PC-9 (cell line): ENCODE measurements around the gene RPTOR. TPM values are rescaled to one million over a fixed set of nuclear protein-coding genes. Genes with fewer than 3 reads are reported as not detected.

Experiments used
- BruUV-seq: library from RNA; stranded (reverse); fragments of 400-500 nt; replicated peaks from 2 replicates; lab custom pipeline; 2021; lab: Mats Ljungman, UMichigan
- CTCF ChIA-PET: fragments of 300-600 bp; sonication (Branson Sonifier 250); formaldehyde crosslinking; loops from one replicate; lab custom pipeline; 2022; ENCODE audit warnings: antibody characterized with exemption; lab: Charles Lee
- POLR2A ChIA-PET: fragments of 300-600 bp; sonication (Branson Sonifier 250); formaldehyde crosslinking; loops from one replicate; lab custom pipeline; 2022; ENCODE audit warnings: antibody characterized with exemption; ENCODE audit not compliant: unreplicated experiment; lab: Charles Lee
- DNase-seq, 2 experiments: peaks; one replicate each; pipeline versions ENCODE4 v3.0.0 to v3.0.0-alpha.2; 2015 to 2022; ENCODE audit warnings: mixed read lengths in 1 of 2
- H2AFZ ChIP-seq: fragments of 200-600 bp; sonication (generic); 2 replicates; pipeline ENCODE4 v1.8.1; 2017; ENCODE audit warnings: antibody characterized with exemption
- H3F3A ChIP-seq: fragments of 200-600 bp; sonication (generic); 2 replicates; pipeline ENCODE4 v1.8.1; 2017; ENCODE audit warnings: antibody characterized with exemption, mild to moderate bottlenecking, low read depth; ENCODE audit not compliant: insufficient read depth
- H3K27ac ChIP-seq: fragments of 200-600 bp; sonication (generic); 2 replicates; pipeline ENCODE4 v1.6.1; 2016; ENCODE audit warnings: mixed run types
- H3K27me3 ChIP-seq: fragments of 200-600 bp; sonication (generic); 2 replicates; pipeline ENCODE4 v1.6.1; 2016; ENCODE audit warnings: low read depth, mixed run types; ENCODE audit not compliant: insufficient read depth
- H3K36me3 ChIP-seq: fragments of 200-600 bp; sonication (generic); 2 replicates; pipeline ENCODE4 v1.6.1; 2016; ENCODE audit warnings: low read depth, mixed run types
- H3K4me1 ChIP-seq: fragments of 200-600 bp; sonication (generic); replicated peaks from 2 replicates; pipeline ENCODE4 v1.6.1; 2016; ENCODE audit warnings: mixed run types; ENCODE audit not compliant: insufficient read depth
- H3K4me2 ChIP-seq: fragments of 200-600 bp; sonication (generic); 2 replicates; pipeline ENCODE4 v1.6.1; 2017; ENCODE audit warnings: mixed run types
- H3K4me3 ChIP-seq: fragments of 200-600 bp; sonication (generic); 2 replicates; pipeline ENCODE4 v1.6.1; 2016; ENCODE audit warnings: mixed run types
- H3K79me2 ChIP-seq: fragments of 200-600 bp; sonication (generic); 2 replicates; pipeline ENCODE4 v1.6.1; 2017; ENCODE audit warnings: low read depth, mixed run types
- H3K9me2 ChIP-seq: fragments of 200-600 bp; sonication (generic); 2 replicates; pipeline ENCODE4 v1.8.1; 2017; ENCODE audit warnings: mild to moderate bottlenecking; ENCODE audit not compliant: insufficient read depth
- H3K9me3 ChIP-seq: fragments of 200-600 bp; sonication (generic); 2 replicates; pipeline ENCODE4 v1.8.1; 2016; ENCODE audit warnings: low read depth; ENCODE audit not compliant: insufficient read depth
- H4K20me1 ChIP-seq: fragments of 200-600 bp; sonication (generic); 2 replicates; pipeline ENCODE4 v1.8.1; 2017; ENCODE audit not compliant: insufficient read depth
- EZH2 ChIP-seq: fragments of 200-600 bp; sonication (generic); IDR thresholded peaks from 2 replicates; pipeline ENCODE4 v1.8.0; 2017; ENCODE audit warnings: antibody characterized with exemption, low read depth
- intact Hi-C: fragments of 100-400 bp; cut with micrococcal nuclease; formaldehyde crosslinking; loops from one replicate; pipeline ENCODE4 v1.10.0; 2022; ENCODE audit not compliant: unreplicated experiment
- total RNA-seq: library from RNA; stranded (reverse); gene quantifications from 2 replicates; pipeline ENCODE4 v1.2.3, GENCODE V29; 2021
- TF ChIP-seq, protein P1 (sequence below): fragments of 200-600 bp; sonication (generic); conservative IDR thresholded peaks from 2 replicates; pipeline ENCODE4 v1.6.1; 2017; ENCODE audit warnings: mixed run types, antibody characterized with exemption, mild to moderate bottlenecking, moderate library complexity

Gene RPTOR
- total RNA-seq, 1 experiment from 2014 or later: 50.8 TPM

DNA sequence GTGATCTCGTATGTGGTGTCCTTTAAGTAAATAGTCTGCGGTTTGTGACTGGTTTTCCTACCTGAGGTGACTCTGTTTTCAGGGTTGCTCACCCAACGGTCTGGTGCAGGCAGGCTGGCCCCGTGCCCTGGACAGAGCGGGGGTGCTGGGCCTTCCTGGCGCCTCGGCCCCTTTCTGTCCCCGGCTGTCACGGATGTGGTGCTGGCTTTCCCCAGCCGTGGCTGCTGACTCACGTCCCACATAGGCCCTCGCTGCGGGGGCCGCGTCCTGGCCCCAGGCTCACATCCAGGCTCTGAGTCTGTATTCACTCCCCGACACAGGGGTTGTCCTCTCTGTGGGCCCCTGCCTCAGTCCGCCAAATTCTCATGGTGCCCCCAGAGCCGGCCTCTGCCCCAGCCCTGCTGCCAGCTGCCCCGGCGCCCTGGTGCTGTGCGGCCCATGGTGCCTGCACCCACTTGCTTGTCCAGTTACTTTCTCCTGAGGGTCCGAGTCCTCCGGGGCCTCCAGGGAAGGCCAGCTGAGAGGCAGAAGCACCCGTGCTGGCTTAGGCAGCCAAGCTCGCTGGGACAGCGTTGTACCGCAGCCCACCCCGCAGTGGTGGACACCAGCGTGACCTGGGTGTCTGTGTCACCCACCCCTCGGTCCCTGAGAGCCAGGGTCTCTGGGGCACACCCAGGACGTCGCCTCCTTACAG, 452.9 kb downstream of the RPTOR start:
- H3F3A ChIP-seq: no peaks in the 10 kb centered on the region
- no peak for TF ChIP-seq EZH2
- TF ChIP-seq, protein P1, sequence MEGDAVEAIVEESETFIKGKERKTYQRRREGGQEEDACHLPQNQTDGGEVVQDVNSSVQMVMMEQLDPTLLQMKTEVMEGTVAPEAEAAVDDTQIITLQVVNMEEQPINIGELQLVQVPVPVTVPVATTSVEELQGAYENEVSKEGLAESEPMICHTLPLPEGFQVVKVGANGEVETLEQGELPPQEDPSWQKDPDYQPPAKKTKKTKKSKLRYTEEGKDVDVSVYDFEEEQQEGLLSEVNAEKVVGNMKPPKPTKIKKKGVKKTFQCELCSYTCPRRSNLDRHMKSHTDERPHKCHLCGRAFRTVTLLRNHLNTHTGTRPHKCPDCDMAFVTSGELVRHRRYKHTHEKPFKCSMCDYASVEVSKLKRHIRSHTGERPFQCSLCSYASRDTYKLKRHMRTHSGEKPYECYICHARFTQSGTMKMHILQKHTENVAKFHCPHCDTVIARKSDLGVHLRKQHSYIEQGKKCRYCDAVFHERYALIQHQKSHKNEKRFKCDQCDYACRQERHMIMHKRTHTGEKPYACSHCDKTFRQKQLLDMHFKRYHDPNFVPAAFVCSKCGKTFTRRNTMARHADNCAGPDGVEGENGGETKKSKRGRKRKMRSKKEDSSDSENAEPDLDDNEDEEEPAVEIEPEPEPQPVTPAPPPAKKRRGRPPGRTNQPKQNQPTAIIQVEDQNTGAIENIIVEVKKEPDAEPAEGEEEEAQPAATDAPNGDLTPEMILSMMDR: no peak
- H3K79me2 ChIP-seq: no peaks in the 10 kb centered on the region
- no peak overlapping the region for H3K27ac ChIP-seq
- BruUV-seq: no TSS peak
- no peaks in the 10 kb centered on the region for H4K20me1 ChIP-seq
- no peaks in the 10 kb centered on the region for H3K9me2 ChIP-seq
- H2AFZ ChIP-seq: no peak overlapping the region
- H3K4me2 ChIP-seq: no peak overlapping the region
- ChIA-PET POLR2A (no interaction called here), CTCF (no interaction called here)
- H3K9me3 ChIP-seq: no peaks in the 10 kb centered on the region
- H3K4me3 ChIP-seq: no peak overlapping the region
- intact Hi-C loops: no loop called here
- no peaks in the 10 kb centered on the region for H3K27me3 ChIP-seq
- H3K4me1 ChIP-seq: peaks cover 5% of the 10 kb centered on the region; the same call in 1 of the 2 replicates
- no peak for DNase-seq
- no peaks in the 10 kb centered on the region for H3K36me3 ChIP-seq

DNA sequence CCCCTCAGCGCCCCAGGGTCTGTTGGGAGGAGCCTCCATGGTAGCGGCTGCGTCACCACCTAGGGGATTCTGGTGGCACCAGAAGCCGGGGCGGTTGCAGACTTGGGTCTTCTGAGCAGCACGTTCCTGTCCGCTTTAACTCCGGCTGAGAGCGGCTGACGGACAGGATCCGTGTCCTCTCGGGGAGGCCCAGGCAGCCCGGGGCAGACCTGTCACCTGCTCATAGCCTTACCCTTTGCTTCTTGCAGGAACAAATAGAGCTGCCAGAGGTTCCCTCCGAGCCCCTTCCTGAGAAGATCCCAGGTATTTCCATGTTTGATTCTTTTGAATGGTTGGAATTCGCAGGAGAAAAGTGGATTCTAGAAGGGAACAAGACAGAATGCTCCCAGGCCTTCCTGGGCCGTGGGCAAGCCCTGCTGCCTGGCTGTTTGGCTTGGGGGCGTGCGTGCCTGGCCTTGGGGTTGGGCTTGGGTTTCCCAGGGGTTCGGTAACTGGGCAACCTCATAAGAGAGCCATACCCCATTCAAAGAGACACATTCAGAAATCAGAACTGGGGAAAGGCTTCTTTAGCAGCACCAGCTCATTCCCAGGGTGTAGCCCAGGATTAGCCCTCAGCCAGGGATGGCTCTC, 453.6 kb downstream of the RPTOR start:
- POLR2A ChIA-PET: no interaction called here
- Histone ChIP-seq H3K4me2 (no peak overlapping the region), H3K4me3 (no peak overlapping the region), H3K9me2 (no peaks in the 10 kb centered on the region), H2AFZ (no peak overlapping the region), H3K27ac (no peak overlapping the region), H3K9me3 (no peaks in the 10 kb centered on the region), H4K20me1 (no peaks in the 10 kb centered on the region), H3K36me3 (no peaks in the 10 kb centered on the region), H3F3A (no peaks in the 10 kb centered on the region), H3K79me2 (no peaks in the 10 kb centered on the region), H3K4me1 (no peaks in the 10 kb centered on the region), H3K27me3 (no peaks in the 10 kb centered on the region)
- BruUV-seq: no TSS peak
- CTCF ChIA-PET: no interaction called here
- no peak for DNase-seq
- TF ChIP-seq EZH2: no peak
- TF ChIP-seq, protein P1: no peak
- intact Hi-C loops: no loop called here

DNA sequence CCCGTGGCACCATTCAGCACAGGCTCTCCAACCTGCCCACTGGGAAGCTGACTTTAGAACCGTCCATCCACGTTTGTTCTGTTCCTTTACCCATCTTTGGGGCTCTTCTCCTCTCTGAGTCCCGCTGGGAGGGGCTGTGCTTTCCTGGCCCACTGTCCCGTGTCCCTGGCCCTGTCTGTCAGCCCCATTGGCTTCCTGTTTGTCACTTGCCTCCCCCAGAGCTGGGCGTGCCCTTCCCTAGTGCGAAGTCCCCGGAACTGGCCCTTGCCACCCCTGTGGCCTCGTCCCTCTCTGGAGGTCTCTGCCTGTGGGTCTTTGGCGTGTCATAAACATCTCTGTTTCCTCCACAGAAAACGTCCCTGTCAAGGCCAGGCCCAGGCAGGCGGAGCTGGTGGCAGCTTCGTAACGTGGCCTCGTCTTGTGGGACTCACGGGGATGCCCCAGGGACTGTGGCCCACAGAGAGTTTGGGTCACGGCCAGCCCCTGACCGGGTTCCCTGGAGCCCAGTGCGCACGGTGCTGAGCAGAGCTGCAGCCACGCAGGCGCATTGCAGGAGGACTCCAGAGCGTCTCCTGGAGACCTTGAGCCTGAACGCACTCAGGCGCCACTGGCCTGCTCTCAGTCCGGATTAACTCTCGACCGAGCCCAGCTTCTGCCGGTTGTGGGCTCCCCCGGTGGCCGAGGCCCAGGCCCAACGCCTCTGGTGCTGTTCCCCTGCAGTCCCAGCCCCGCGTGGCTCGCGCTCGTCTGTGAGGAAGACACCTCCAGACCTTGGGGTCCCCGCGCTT, 454.3 kb downstream of the RPTOR start:
- DNase-seq: no peak
- no peak overlapping the region for H3K4me3 ChIP-seq
- no peaks in the 10 kb centered on the region for H3K9me3 ChIP-seq
- intact Hi-C loops: no loop called here
- H3K4me2 ChIP-seq: no peak overlapping the region
- no peaks in the 10 kb centered on the region for H3K79me2 ChIP-seq
- H2AFZ ChIP-seq: no peak overlapping the region
- H3K4me1 ChIP-seq: no peaks in the 10 kb centered on the region
- ChIA-PET CTCF (no interaction called here), POLR2A (no interaction called here)
- no peaks in the 10 kb centered on the region for H3F3A ChIP-seq
- BruUV-seq: no TSS peak
- no peaks in the 10 kb centered on the region for H3K36me3 ChIP-seq
- H4K20me1 ChIP-seq: no peaks in the 10 kb centered on the region
- H3K9me2 ChIP-seq: no peaks in the 10 kb centered on the region
- TF ChIP-seq EZH2: no peak
- TF ChIP-seq, protein P1: no peak
- no peak overlapping the region for H3K27ac ChIP-seq
- H3K27me3 ChIP-seq: no peaks in the 10 kb centered on the region
